Effector memory CD4-positive, alpha-beta T cell (primary cell): ENCODE data around the gene APOL5.

ENCODE experiments used
- DNase-seq, 3 donors: peaks; one replicate each; pipeline ENCODE4 v3.0.0-alpha.2; 2020
- H3K27ac ChIP-seq: 2 replicates; pipeline ENCODE4 v1.7.0; 2013; ENCODE audit warnings: mild to moderate bottlenecking, low read length, moderate library complexity; ENCODE audit not compliant: insufficient read depth, poor library complexity, severe bottlenecking
- H3K27me3 ChIP-seq: replicated peaks from 2 replicates; pipeline ENCODE4 v1.7.0; 2013; ENCODE audit warnings: mild to moderate bottlenecking, low read length; ENCODE audit not compliant: insufficient read depth, control insufficient read depth, poor library complexity, severe bottlenecking
- H3K36me3 ChIP-seq: 2 replicates; pipeline ENCODE4 v1.7.0; 2013; ENCODE audit warnings: mild to moderate bottlenecking, low read length, moderate library complexity; ENCODE audit not compliant: control insufficient read depth, insufficient read depth
- H3K4me1 ChIP-seq: 2 replicates; pipeline ENCODE4 v1.7.0; 2013; ENCODE audit warnings: low read length, mild to moderate bottlenecking; ENCODE audit not compliant: control insufficient read depth, insufficient read depth, poor library complexity, severe bottlenecking
- H3K4me3 ChIP-seq: 2 replicates; pipeline ENCODE4 v1.7.0; 2013; ENCODE audit warnings: low read length, low read depth, mild to moderate bottlenecking; ENCODE audit not compliant: insufficient read depth, poor library complexity, severe bottlenecking
- H3K9me3 ChIP-seq: 2 replicates; pipeline ENCODE4 v1.7.0; 2013; ENCODE audit warnings: mild to moderate bottlenecking, low read length, moderate library complexity; ENCODE audit not compliant: control insufficient read depth

The APOL5 gene

DNA sequence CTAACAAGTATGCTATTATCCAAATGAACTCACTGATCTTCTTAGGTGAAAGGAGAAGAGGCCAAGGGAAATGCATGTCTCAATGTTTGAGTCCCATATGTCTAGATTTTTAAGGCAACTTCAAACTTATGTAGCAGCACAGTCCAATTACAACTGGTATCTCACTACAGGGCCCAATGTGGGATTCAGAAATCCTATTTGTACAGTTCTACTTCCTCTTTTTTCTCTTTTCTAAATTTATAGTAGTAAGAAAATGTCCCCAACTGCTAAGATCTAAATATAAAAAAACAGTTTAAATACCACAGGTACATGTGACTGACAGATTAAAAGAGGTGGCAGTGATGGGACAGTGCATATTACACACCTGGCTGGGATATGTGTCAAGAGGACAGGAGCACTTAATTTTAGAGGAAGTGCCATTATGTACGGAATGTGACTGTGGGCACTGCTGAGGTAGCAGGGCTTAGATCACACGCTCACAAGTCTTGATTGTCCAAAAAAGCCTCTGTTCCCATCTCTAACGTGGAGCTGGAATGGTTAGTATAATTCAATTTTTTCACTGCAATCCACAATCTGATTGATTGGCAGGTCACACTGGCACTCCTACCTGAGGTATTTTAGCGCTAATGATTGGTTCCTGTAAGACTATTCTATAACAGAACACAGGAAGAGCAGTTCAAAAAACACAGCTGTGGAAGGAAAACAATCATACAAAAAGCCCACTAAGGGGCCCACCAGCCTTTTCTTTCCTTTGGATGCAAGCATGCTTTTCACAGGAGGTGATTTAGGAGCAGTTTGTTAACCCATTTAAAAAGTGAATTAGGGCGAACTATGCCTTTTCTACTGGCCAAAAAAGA, 34.6 kb downstream of the APOL5 start:
- Histone ChIP-seq H3K27me3 (no peaks in the 10 kb centered on the region), H3K36me3 (no peaks in the 10 kb centered on the region), H3K27ac (no peak overlapping the region), H3K4me3 (no peak overlapping the region), H3K4me1 (no peaks in the 10 kb centered on the region), H3K9me3 (no peaks in the 10 kb centered on the region)
- no peak for DNase-seq

DNA sequence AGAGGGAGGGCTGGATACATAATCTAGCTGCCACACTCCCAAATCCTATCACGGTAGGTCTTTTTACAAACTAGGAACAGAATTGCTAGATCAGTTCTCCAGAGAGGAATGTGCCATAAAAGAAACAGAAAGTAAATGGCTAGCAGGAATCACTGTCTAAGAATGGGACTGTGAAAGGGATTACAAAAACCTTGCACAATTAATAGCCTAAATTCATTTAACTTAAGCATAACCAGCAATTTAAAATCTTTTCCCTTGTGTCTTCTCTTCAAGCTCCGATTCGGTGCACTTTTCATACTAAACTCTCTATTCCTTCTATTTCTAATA, 35.2 kb downstream of the APOL5 start:
- Histone ChIP-seq H3K4me1 (no peaks in the 10 kb centered on the region), H3K36me3 (no peaks in the 10 kb centered on the region), H3K4me3 (no peak overlapping the region), H3K9me3 (no peaks in the 10 kb centered on the region), H3K27ac (no peak overlapping the region), H3K27me3 (no peaks in the 10 kb centered on the region)
- DNase-seq: no peak

DNA sequence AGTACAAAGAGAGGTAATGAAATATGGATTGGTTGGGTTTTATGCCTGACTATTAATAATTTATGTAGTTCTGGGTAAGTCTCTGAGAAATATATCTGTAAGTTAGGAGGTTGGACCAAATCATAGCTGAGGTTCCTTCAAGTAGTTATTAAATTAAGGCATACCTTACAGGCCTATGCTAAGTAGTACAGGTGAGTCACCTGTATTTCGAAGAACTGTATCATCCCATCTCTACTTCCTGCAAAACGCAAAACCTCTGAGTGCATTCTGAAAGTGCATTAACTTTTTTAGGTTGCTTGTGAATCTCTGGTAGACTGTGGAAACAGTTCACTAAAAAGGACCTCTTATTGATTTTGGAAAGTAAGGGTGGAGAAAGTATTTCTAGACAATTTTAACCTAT, 37.1 kb downstream of the APOL5 start:
- no peak for DNase-seq
- no peak overlapping the region for H3K4me3 ChIP-seq
- H3K9me3 ChIP-seq: no peaks in the 10 kb centered on the region
- no peak overlapping the region for H3K27ac ChIP-seq
- no peaks in the 10 kb centered on the region for H3K36me3 ChIP-seq
- H3K4me1 ChIP-seq: no peaks in the 10 kb centered on the region
- no peaks in the 10 kb centered on the region for H3K27me3 ChIP-seq

DNA sequence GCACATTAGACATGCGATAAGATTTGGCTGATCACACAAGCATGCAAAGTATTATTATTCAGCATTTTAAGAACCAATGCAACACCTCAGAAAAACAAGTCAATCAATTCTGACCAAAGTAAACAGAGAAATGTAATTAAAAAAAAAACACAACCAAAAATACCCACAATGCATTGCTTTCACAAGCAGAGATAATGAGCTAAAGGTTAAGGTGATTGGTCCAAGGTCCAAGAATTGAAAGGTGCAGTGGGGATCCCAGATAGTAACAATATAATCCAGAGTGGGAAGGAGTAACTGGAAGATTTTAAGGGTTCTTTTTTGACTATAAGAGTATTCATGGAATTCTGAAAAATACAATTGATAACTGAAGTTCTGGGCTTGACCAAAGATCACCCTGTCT, 39.0 kb downstream of the APOL5 start:
- Histone ChIP-seq H3K27me3 (no peaks in the 10 kb centered on the region), H3K36me3 (no peaks in the 10 kb centered on the region), H3K4me1 (no peaks in the 10 kb centered on the region), H3K27ac (no peak overlapping the region), H3K4me3 (no peak overlapping the region), H3K9me3 (no peaks in the 10 kb centered on the region)
- no peak for DNase-seq

DNA sequence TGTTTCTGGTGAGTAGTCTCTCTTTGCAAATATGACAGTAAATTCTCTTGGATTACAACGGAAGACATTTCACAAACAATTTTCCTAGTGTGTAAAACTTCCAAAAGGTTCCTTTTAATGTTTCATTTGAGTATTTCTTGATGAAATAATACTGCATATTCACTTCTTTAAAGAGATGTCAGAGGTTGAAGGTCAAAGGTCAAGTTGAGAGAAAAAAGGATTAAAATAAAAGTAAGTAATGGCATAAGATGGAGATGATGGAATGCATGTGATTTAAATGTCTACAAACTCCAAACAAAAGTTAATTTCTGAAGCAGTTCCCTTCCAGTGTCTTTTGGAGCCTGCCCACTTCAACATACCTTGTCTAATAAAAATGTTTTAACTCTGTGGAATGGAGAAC, 40.7 kb downstream of the APOL5 start:
- Histone ChIP-seq H3K4me3 (no peak overlapping the region), H3K9me3 (no peaks in the 10 kb centered on the region), H3K4me1 (no peaks in the 10 kb centered on the region), H3K27ac (no peak overlapping the region), H3K27me3 (no peaks in the 10 kb centered on the region), H3K36me3 (no peaks in the 10 kb centered on the region)
- no peak for DNase-seq

DNA sequence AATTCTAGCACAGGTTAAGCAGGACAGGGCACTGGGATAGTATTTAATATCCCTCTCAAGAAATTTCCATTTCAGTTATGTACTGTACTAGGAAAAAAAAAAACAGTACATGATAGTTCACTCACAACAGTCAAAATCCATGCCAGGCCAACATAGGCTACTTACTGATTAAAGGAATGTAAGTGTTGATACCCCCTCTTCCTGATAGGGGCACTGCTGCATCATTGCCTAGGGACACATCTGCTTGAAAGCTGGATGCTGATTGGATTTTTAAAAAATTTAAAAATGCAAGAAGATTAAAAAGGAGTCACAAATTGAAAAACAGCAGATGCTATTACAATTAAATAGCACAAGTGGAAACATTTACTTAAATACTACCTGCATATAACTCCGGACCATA, 43.4 kb downstream of the APOL5 start:
- no peaks in the 10 kb centered on the region for H3K36me3 ChIP-seq
- no peaks in the 10 kb centered on the region for H3K4me1 ChIP-seq
- H3K27ac ChIP-seq: no peak overlapping the region
- no peak for DNase-seq
- no peaks in the 10 kb centered on the region for H3K27me3 ChIP-seq
- H3K9me3 ChIP-seq: no peaks in the 10 kb centered on the region
- H3K4me3 ChIP-seq: no peak overlapping the region

DNA sequence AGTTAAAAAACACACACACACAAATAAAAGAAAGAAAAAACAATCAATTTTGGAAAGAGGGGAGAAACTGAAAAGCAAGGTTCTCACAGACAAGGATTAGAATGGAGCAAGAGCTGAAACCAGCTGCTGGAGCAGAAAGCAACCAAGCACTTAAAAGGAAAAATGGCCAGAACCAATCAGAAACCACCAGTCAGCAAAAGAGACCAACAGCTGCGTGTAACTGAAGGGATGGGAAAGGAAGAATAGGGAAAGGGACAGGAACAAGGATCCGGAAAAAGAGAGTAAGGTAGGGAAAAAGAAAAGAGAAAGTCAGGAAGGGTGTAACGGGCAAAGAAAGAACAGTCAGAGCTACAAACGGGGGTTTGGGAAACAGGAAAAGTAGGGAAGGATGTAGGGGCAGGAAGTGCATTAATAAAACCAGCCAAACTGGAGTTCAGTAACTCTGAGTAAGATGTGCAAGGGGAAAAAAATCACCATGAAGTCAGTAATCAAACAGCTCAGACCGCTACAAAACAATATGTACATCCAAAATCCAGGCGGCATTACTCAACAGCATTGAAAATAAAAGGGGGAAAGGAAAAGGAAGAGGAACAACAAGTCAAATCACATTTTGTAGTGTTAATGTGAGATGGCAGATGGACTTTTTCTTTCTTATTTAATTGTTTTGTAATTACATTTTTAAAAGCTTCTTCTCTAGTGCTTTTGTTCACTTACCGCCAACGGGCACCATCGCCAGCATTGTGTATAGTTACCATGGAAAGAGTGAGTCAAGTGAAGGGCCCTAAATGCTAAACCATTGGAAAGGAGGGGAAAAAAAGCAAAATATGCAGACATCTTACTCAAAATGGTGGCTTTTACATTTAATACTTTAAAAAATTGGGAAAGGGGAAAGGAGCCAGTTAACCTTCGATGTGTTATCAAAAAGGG, 49.2 kb downstream of the APOL5 start:
- Histone ChIP-seq H3K27ac (no peak overlapping the region), H3K4me3 (no peak overlapping the region), H3K4me1 (no peaks in the 10 kb centered on the region), H3K36me3 (no peaks in the 10 kb centered on the region), H3K9me3 (no peaks in the 10 kb centered on the region), H3K27me3 (no peaks in the 10 kb centered on the region)
- DNase-seq: no peak

DNA sequence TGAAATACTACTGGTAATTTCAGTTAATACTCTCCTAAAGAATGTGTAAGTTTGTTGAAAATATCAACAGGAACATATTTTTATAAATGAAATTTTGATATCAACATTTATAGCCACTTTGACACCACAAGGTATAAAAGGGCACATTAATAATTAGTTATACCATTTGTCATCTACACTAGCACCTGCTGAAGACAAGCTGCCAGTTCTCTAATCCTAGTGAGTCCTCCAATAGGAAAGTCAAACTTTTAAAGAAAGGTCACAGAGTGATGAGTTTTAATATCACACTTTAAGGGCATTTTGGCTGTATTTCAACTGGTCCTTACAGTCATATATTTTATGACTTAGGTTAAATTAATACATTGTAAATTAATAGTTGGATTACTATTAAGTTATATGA, 52.3 kb downstream of the APOL5 start:
- H3K27me3 ChIP-seq: no peaks in the 10 kb centered on the region
- DNase-seq: no peak
- no peaks in the 10 kb centered on the region for H3K4me1 ChIP-seq
- H3K4me3 ChIP-seq: no peak overlapping the region
- no peaks in the 10 kb centered on the region for H3K9me3 ChIP-seq
- no peaks in the 10 kb centered on the region for H3K36me3 ChIP-seq
- no peak overlapping the region for H3K27ac ChIP-seq

DNA sequence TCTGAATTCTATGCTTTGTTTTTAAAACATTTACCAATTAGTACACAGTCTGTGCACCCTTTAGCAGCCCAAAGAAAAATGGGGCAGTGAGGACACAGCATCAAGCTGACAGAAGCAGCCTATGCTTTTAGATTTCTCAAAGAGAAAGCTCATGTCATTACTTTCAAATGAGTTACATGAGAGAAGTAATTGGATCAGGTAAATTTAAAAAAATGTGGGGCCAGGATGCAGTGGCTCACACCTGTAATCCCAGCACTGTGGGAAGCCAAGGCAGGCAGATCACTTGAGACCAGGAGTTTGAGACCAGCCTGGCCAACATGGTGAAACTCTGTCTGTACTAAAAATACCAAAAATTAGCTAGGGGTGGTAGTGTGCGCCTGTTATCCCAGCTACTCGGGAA, 57.7 kb downstream of the APOL5 start:
- H3K27ac ChIP-seq: no peak overlapping the region
- no peaks in the 10 kb centered on the region for H3K9me3 ChIP-seq
- no peak overlapping the region for H3K4me3 ChIP-seq
- H3K27me3 ChIP-seq: no peaks in the 10 kb centered on the region
- no peaks in the 10 kb centered on the region for H3K4me1 ChIP-seq
- DNase-seq: no peak
- H3K36me3 ChIP-seq: no peaks in the 10 kb centered on the region

DNA sequence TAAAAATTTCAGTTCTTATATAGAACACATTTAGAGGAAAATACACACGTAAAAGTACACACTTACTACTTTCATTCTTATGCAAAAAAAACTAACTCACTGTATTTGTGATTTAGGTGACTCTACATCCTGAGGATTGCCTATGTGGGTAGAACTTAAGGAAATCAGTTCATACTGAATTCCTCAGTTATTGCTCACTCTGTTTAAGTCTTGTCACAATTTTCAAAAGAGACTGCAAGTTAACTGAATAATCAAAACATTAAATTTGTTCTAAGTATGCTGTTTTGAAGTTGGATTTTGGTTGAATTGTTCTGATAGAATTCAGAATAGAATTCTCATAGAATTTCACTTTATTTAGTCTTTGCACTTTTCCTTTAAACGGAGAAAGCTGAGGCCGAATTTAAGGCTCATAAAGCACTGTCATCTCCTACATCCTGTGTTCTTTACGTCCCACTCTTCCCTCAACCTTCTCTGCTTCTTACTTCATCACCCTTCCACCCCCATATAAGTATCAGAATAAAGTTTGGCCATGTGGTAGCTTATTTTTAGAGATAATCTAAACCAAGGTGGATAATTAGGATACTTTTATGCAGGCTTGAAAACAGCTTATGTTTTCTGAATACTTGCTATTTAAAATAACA, 59.8 kb downstream of the APOL5 start:
- Histone ChIP-seq H3K36me3 (no peaks in the 10 kb centered on the region), H3K27me3 (no peaks in the 10 kb centered on the region), H3K27ac (no peak overlapping the region), H3K4me3 (no peak overlapping the region), H3K4me1 (no peaks in the 10 kb centered on the region), H3K9me3 (no peaks in the 10 kb centered on the region)
- no peak for DNase-seq
